H1 (cell line): ENCODE results near the gene APBA2. TPM values are rescaled to one million over a fixed set of nuclear protein-coding genes. Genes with fewer than 3 reads are reported as not detected.

Source experiments
- NRF1 ChIP-seq: IDR thresholded peaks from 2 replicates; pipeline ENCODE4 v1.6.1; 2011; ENCODE audit warnings: mild to moderate bottlenecking, low read depth, low read length, improper control_type of control experiment
- PHF8 ChIP-seq: fragments of 200-600 bp; sonication (generic); conservative IDR thresholded peaks from 2 replicates; pipeline ENCODE4 v1.7.1; 2012; ENCODE audit warnings: low read depth, mild to moderate bottlenecking, inconsistent platforms, low read length, moderate library complexity
- TBP ChIP-seq: IDR thresholded peaks from 2 replicates; pipeline ENCODE4 v1.6.1; 2011; ENCODE audit warnings: low read depth, low read length, improper control_type of control experiment
- polyA plus RNA-seq, 7 experiments: library from polyadenylated mRNA; depleted of rRNA in 3 of 7; stranded (reverse) in 5 of 7; unstranded in 2 of 7; fragments of >200 nt in 5 of 7; fragments of 200-250 nt in 2 of 7; gene quantifications; 1 replicate in 5 of 7; 2 replicates in 1 of 7; 4 replicates in 1 of 7; pipeline versions ENCODE4 v1.2.1 to v1.2.3, GENCODE V29; 2011 to 2013; ENCODE audit warnings: missing spikeins in 2 of 7, mixed read lengths in 2 of 7
- total RNA-seq: library from RNA; stranded (reverse); fragmentation: NEBNext Ultra II Directional; extraction: Animal tissue kit (Norgen Biotek cat#: 25700); gene quantifications from 2 replicates; pipeline ENCODE4 v1.2.1, GENCODE V29; 2021

APBA2 gene
- total and polyA plus RNA-seq, 2 of the 8 experiments (the other 6 are each of a cell fraction or from before 2014, with no cell fraction given): 15.5 to 19.0 TPM

DNA sequence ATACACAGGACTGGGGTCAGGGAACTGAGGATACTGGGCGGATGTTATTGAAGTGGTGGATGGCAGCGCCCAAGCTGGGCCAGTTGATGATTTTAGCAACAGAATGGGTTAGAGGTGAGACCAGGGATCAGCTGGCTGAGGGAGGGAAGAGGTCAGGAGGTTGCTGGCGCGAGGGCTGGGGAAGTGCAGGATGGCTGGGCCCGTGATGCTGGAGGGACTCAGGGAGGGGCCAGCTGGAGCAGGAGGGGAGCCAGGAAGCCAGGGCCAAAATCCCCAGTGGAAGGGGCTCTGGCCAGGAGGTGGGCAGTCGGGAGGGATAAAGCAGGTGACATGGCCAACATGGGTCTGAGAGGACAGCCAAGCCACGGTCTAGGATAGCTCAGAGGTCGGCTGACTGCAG is 205.9 kb downstream of the APBA2 start (continued):
- TF ChIP-seq TBP (no peak), PHF8 (no peak), NRF1 (no peak)
- TF ChIP-seq, all 59 proteins: peak for 0
